Thyroid gland (tissue), 4 donors: ENCODE data around the gene STON1. TPM values are rescaled to one million over a fixed set of nuclear protein-coding genes. Genes with fewer than 3 reads are reported as not detected.
"Not testable (repeated sequence)": the region's sequence is repeated elsewhere in the genome, so short reads cannot be mapped to it uniquely, and the experiment has no call there.

ENCODE experiments used
- DNase-seq, 2 donors: peaks; one replicate each; pipeline ENCODE4 v3.0.0-alpha.2; 2019
- H3K27ac ChIP-seq, 3 donors: fragments of 200-600 bp; sonication (generic); 1 replicate in 2 of 3; 2 replicates in 1 of 3; pipeline ENCODE4 v1.5.1; 2016 to 2019; ENCODE audit warnings: mild to moderate bottlenecking in 1 of 3, moderate library complexity in 1 of 3
- H3K27me3 ChIP-seq: fragments of 200-600 bp; sonication (generic); one replicate; pipeline ENCODE4 v1.5.1; 2019
- H3K36me3 ChIP-seq, 2 donors: fragments of 200-600 bp; sonication (generic); one replicate each; pipeline ENCODE4 v1.5.1; 2016 to 2019
- H3K4me1 ChIP-seq, 2 donors: fragments of 200-600 bp; sonication (generic); one replicate each; pipeline ENCODE4 v1.5.1; 2017 to 2019
- H3K4me3 ChIP-seq, 3 donors: fragments of 200-600 bp; sonication (generic); replicated peaks in 1 of 3; 1 replicate in 2 of 3; 2 replicates in 1 of 3; pipeline ENCODE4 v1.5.1; 2016; ENCODE audit warnings: mild to moderate bottlenecking in 1 of 3
- H3K9me3 ChIP-seq: fragments of 200-600 bp; sonication (generic); one replicate; pipeline ENCODE4 v1.5.1; 2017
- CTCF ChIP-seq, 6 experiments: fragments of 200-600 bp in 3 of 6; fragments of 450-650 bp in 3 of 6; sonication (generic) in 3 of 6; IDR thresholded peaks; one replicate each; pipeline ENCODE4 v1.5.1; 2016 to 2019; ENCODE audit warnings: antibody characterized with exemption in 6 of 6, mild to moderate bottlenecking in 2 of 6, inconsistent platforms in 1 of 6, moderate library complexity in 1 of 6
- POLR2A ChIP-seq, 2 donors: fragments of 450-650 bp; IDR thresholded peaks; one replicate each; pipeline ENCODE4 v1.6.1; 2017; ENCODE audit warnings: antibody characterized with exemption in 2 of 2, mild to moderate bottlenecking in 2 of 2, moderate library complexity in 1 of 2
- WGBS, 2 donors: methylation state at CpG; one replicate each; pipeline ENCODE4 v1.1.5; 2017; 5-methylcytosine and 5-hydroxymethylcytosine counted together
- intact Hi-C: fragments of 100-400 bp; cut with DNase I; formaldehyde crosslinking; loops from one replicate; pipeline ENCODE4 v1.15.1; 2023
- total RNA-seq, 4 donors: library from RNA; depleted of rRNA; stranded (reverse); fragments of >200 nt; gene quantifications; one replicate each; pipeline ENCODE4 v1.2.3, GENCODE V29; 2016

Gene STON1
- total RNA-seq, 4 donors from 2014 or later: 11.4 to 29.8 (median 15.3) TPM

GRCh38 chr2:48543895-48544294 is 13.9 kb downstream of the STON1 start:
- no peaks in the 10 kb centered on the region for H3K9me3 ChIP-seq
- no peak overlapping the region for H3K4me3 ChIP-seq
- no peaks in the 10 kb centered on the region for H3K27me3 ChIP-seq
- no peak for TF ChIP-seq POLR2A (IDR thresholded peaks at IDR 0.05)
- no peak for TF ChIP-seq CTCF (IDR thresholded peaks at IDR 0.05)
- no peak overlapping the region for H3K27ac ChIP-seq
- 83 to 87% methylated on average over 1 of the region's 1 CpG for WGBS, 2 donors
- intact Hi-C loops: no loop called here
- H3K4me1 ChIP-seq: peaks cover 10 to 11% of the 10 kb centered on the region in 2 donors
- no peaks in the 10 kb centered on the region for H3K36me3 ChIP-seq
- no peak for DNase-seq

- intact Hi-C loops: no loop called here
- peaks cover 16 to 17% of the 10 kb centered on the region in 2 donors for H3K4me1 ChIP-seq
- no peaks in the 10 kb centered on the region for H3K9me3 ChIP-seq
- DNase-seq: no peak
- H3K27me3 ChIP-seq: no peaks in the 10 kb centered on the region
- H3K36me3 ChIP-seq: no peaks in the 10 kb centered on the region
- no peak overlapping the region for H3K27ac ChIP-seq
- 83 to 86% methylated on average over 10 of the region's 10 CpGs for WGBS, 2 donors
- H3K4me3 ChIP-seq: no peak overlapping the region
- TF ChIP-seq CTCF (IDR thresholded peaks at IDR 0.05) (no peak), POLR2A (IDR thresholded peaks at IDR 0.05) (no peak)
Measured at GRCh38 chr2:48545244-48545643, 15.3 kb downstream of the STON1 start.

- WGBS, 2 donors: 40 to 46% methylated on average over 5 of the region's 5 CpGs
- Histone ChIP-seq H3K27ac (peak overlapping the region; percentile 37 to 69 (median 48)), H3K4me1 (peaks cover 16 to 25% of the 10 kb centered on the region in 2 donors), H3K9me3 (no peaks in the 10 kb centered on the region), H3K4me3 (no peak overlapping the region), H3K36me3 (no peaks in the 10 kb centered on the region), H3K27me3 (no peaks in the 10 kb centered on the region)
- no peak for TF ChIP-seq POLR2A (IDR thresholded peaks at IDR 0.05)
- no peak for TF ChIP-seq CTCF (IDR thresholded peaks at IDR 0.05)
- intact Hi-C loops: no loop called here
- peak; percentile 21 to 49 for DNase-seq
Measured at GRCh38 chr2:48548840-48549239, 18.9 kb downstream of the STON1 start.

- TF ChIP-seq CTCF (IDR thresholded peaks at IDR 0.05) (no peak), POLR2A (IDR thresholded peaks at IDR 0.05) (no peak)
- no peak overlapping the region for H3K27ac ChIP-seq
- no peaks in the 10 kb centered on the region for H3K27me3 ChIP-seq
- H3K36me3 ChIP-seq: no peaks in the 10 kb centered on the region
- H3K4me3 ChIP-seq: no peak overlapping the region
- no peaks in the 10 kb centered on the region for H3K9me3 ChIP-seq
- intact Hi-C loops: no loop called here
- H3K4me1 ChIP-seq: peaks cover 16 to 25% of the 10 kb centered on the region in 2 donors
- 96 to 100% methylated on average over 3 of the region's 3 CpGs for WGBS, 2 donors
- no peak for DNase-seq
Measured at GRCh38 chr2:48549972-48550371, 20.0 kb downstream of the STON1 start.

GRCh38 chr2:48551548-48551947 is 21.6 kb downstream of the STON1 start:
- Histone ChIP-seq H3K9me3 (no peaks in the 10 kb centered on the region), H3K36me3 (no peaks in the 10 kb centered on the region), H3K4me1 (peaks cover 16 to 25% of the 10 kb centered on the region in 2 donors), H3K4me3 (no peak overlapping the region), H3K27me3 (no peaks in the 10 kb centered on the region), H3K27ac (no peak overlapping the region)
- DNase-seq: peak in 1 of 2 donors; percentile 15
- TF ChIP-seq POLR2A (IDR thresholded peaks at IDR 0.05): no peak
- no peak for TF ChIP-seq CTCF (IDR thresholded peaks at IDR 0.05)
- 80 to 87% methylated on average over 4 of the region's 4 CpGs for WGBS, 2 donors
- intact Hi-C loops: no loop called here

- DNase-seq, H3K9me3 ChIP-seq, H3K27me3 ChIP-seq, intact Hi-C loops, H3K4me3 ChIP-seq, H3K36me3 ChIP-seq, H3K4me1 ChIP-seq, H3K27ac ChIP-seq: not testable (repeated sequence)
- 84 to 99% methylated on average over 6 to 9 of the region's 21 CpGs for WGBS, 2 donors
Measured at GRCh38 chr2:48555071-48555470, 25.1 kb downstream of the STON1 start.
